Activated CD4-positive, alpha-beta T cell treated with anti-CD3 and anti-CD28 coated beads for 4 hours (primary cell): ENCODE results near the gene ACAD9.
"Not testable (repeated sequence)": the region's sequence is repeated elsewhere in the genome, so short reads cannot be mapped to it uniquely, and the experiment has no call there.

Experiments
- DNase-seq, 2 donors: peaks; one replicate each; pipeline ENCODE4 v3.0.0-alpha.2; 2020

The ACAD9 gene

DNA sequence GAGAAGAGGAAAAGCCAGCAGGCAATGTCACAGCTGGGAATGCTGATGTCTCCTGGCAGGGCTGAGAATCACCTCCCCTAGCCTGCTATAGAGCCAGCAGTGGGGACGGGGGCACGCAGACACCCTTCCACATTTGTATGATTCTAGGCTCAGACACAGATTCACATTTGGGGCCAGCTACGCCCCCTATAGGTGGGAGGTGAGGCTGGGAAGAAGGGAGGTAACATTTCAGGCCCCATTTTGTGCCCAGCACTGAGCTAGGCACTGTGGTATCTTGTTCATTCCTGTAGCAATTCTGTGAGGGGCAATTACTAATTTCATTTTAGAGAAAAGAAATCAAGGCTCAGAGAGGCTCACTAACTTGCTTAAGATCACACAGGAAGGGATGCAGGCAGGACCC lies 15.9 kb upstream of the ACAD9 start:
- DNase-seq: no peak

DNA sequence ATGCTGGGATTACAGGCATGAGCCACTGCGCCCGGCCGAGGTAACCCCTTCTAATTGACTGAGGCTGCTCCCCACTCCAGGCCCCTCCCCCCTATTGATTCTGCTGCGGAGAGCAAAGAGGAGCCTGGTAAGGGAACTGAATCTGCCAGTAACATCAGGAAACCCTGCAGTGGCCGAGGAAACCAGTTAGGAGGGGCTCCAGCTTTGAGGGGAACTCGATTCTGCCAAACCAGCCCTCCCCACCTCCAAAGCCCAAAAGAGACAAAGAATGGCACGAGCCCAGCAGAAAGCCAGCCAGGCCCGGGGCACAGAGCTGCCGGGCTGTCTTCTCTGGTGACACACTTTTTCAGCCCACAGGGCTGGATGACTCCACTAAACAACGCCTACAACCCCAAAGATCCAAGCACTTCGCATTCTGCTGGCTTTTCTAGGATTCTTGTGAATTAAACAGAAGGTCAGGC lies 15.0 kb upstream of the ACAD9 start:
- DNase-seq: no peak

GRCh38 chr3:128864849-128865804 lies 14.3 kb upstream of the ACAD9 start:
- DNase-seq: not testable (repeated sequence)

DNA sequence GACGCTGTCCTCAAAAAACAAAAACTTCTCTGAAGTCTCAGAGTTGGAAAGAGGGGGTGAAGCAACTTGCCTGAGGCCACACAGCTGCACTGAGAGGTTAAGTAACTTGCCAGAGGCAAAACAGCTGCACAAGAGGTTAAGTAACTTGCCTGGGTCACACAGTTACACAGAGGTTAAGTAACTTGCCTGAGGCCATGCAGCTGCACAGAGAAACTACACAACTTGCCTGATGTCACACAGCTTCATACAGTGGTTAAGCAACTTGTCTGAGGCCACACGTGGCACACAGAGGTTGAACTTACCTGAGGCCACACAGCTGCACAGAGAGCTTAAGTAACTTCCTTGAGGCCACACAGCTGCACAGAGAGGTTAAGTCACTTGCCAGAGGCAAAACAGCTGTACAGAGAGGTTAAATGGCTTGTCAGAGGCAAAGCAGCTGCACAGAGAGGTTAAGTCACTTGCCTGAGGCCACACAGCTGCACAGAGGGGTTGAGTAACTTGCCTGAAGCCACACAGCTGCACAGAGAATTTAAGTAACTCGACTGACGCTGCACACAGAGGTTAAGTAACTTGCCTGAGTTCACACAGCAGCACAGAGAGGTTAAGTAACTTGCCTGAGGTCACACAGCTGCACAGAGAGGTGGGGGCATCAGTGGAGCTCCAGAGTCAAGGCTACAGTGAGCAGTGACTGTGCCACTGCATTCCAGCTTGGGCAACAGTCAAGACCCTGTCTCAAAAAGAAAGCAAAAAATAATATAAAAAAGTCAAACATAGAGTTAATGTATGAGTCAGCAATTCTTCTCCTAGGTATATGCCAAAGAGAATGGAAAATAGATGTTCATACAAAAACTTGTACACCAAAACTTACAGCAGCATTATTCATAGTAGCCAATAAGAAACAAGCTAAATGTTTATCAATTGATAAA lies 12.0 kb upstream of the ACAD9 start:
- DNase-seq: no peak

- DNase-seq: no peak
Measured at GRCh38 chr3:128870347-128870746, 9.1 kb upstream of the ACAD9 start.

DNA sequence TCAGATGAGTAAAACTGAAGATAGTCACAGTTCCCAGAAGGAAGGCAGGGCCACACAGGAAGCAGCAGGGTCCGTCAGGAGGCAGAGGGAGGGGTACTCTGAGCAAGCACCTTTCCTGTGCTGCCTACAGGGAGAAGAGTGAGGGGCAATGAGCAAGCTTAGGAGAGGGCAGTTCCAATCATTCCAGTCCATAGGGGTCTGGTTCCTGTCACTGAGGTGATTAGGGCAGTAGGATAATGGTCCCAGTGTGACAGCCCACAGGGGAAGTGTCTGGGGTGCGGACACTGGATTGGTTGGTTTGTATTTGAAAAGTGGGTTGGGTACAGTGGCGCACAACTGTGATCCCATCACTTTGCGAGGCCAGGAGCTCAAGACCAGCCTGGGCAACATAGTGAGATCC lies 7.1 kb upstream of the ACAD9 start:
- DNase-seq: no peak

DNA sequence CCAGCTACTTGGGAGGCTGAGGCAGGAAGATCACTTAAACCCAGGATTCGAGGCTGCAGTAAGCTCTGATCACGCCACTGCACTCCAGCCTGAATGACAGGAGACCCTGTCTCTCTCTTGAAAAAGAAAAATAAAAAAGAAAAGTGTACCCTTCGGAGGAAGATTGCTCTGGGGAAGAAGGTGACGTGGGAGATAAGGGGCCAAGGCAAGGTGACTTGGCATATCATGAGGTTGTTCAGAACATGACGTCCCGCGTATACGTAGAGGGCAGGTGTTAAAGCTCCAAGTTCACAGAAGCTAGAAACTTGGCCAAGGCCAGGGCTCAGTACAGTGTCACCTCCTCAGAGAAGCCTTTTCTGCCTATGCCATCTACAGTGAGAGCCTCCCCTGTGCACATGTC lies 6.7 kb upstream of the ACAD9 start:
- no peak for DNase-seq

- no peak for DNase-seq
Measured at GRCh38 chr3:128873244-128874022, 6.0 kb upstream of the ACAD9 start.

GRCh38 chr3:128874481-128875180 lies 4.8 kb upstream of the ACAD9 start:
- DNase-seq: no peak

- DNase-seq: peak; percentile 65 to 67
Measured at GRCh38 chr3:128875556-128876120, 3.8 kb upstream of the ACAD9 start.

DNA sequence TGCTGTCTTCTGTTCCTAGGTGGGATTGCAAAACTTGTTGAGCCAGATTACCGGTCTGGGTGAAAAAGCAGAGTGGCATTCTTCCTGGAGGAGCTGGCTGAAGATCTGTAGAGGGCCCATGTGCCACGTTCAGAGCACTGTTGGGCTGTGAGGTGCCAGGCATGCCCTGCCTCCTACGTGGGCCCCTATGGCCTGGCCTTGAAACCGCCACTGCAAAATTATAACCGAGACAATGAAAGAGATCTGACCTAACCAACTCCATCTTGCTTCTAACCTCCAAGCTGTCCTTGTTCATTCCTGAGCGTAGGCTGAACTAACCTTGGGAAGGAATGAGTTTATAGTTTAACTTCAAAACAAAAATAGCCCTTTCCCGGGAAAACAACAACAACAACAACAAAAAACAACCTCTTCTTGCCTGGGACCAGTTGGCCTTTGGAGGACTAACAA lies 1.4 kb upstream of the ACAD9 start:
- DNase-seq: no peak

GRCh38 chr3:128878556-128879124 lies 780 bp upstream of the ACAD9 start:
- DNase-seq: peak; percentile 16 to 26

GRCh38 chr3:128879991-128880390 lies 571 bp downstream of the ACAD9 start:
- no peak for DNase-seq

DNA sequence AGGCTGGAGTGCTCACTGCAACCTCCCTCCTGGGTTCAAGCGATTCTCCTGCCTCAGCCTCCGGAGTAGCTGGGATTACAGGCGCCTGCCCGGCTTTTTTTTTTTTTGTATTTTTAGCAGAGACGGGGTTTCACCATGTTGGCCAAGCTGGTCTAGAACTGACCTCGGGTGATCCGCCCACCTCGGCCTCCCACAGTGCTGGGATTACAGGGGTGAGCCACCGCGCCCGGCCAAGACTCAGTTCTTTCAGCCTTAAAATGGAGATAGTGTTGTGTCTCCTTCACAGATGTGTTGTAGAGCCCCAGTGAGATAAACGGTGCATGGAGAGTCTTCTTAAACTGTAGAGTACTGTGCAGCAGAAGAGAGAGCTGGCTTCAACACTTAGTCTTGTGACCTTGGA lies 1.0 kb downstream of the ACAD9 start:
- DNase-seq: not testable (repeated sequence)

DNA sequence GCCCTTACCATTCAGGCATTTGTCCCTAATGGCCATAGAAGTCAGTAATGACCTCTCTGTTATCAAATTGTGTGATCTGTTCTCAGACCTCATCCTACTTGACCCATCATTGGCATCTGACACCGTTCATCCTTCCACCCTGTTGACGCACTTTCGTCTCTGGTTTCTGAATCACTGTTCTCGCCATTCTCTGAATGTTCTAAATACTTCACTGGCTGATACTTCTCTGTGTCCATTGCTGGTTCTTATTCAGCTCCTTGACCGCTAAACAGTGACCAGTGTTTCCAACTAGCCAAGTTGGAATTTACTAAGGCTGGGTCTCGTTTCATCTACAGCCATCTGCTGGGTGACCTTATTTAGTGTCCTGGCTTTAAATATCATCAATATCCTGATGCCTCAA lies 2.2 kb downstream of the ACAD9 start:
- DNase-seq: no peak

GRCh38 chr3:128882719-128883118 lies 3.3 kb downstream of the ACAD9 start:
- no peak for DNase-seq

DNA sequence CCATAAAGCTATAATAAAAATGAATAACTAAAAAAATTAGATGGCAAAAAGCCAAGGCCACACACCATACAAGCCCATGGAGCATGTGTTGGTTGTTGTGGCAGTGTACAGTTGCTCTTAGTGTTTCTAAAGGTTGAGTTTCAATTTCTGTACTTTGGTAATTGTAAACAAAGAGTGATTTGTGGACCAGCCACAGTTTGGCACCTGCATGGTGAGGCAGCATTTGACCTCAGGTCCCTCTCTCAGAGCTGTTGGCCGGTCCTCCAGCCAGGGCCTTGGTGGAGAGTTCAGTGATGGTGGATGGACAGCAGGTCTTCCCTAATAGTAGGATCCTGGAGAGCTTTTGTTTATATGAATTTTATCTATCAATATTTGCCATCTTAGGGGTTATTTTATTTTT lies 5.6 kb downstream of the ACAD9 start:
- DNase-seq: no peak

DNA sequence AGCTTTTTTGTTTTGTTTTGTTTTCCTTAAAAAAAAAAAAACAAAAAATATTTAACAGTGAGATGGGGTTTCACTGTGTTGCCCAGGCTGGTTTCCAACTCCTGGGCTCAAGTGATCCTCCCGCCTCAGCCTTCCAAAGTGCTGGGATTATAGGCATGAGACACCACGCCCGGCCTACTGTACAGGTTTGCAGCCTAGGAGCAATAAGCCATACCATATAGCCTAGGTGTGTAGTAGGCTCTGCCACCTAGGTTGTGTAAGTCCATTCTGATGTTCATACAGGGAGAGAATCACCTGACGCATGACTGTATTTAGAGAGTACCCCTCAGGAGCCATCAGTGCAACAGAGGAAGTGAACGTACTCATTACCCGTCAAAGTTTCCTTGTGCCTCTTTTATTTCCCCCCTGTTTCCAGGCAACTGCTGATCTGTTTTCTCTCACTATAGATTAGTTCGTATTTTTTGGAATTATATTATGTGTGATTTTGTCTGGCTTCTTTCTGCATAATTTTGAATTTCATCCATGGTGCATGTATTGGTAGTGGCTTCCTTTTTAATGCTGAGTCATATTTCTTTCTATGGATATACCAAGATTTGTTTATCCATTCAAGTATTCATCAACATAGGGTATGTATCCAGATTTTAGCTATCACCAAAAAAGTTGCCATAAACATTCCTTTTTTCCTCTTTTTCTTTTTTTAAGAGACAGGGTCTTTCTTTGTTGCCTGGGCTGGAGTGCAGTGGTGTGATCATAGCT lies 9.9 kb downstream of the ACAD9 start:
- DNase-seq: no peak

GRCh38 chr3:128895843-128896697 lies 16.6 kb downstream of the ACAD9 start:
- DNase-seq: no peak

- DNase-seq: no peak
Measured at GRCh38 chr3:128902426-128902825, 23.0 kb downstream of the ACAD9 start.
